ENCODE results near the gene RDH8. TPM values are rescaled to one million over a fixed set of nuclear protein-coding genes. Genes with fewer than 3 reads are reported as not detected.

Gene RDH8
- polyA plus RNA-seq, 2 of the 4 experiments (the other 2 are of a cell fraction): 0.05 TPM; not detected in 1

DNA sequence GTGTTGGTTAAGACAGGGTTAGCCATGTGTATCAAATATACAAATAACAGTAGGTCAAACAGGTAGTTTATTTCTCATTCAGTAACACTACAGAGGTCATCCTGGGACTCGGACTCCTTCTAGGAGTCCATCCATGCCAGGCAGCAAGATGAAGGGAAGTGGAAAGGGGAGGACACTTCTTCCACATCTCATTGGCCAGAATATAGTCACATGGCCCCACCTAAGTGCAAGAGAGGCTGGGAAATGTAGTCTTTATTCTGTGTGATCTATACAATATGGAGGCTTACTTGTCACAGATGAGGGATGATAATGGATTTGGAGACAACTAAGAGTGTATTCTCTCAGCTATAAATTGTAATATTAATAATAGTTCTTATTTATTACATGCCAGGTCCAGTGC, 31.1 kb downstream of the RDH8 start:
- CTCF ChIA-PET: interaction anchor here (1.4 to 3.7 kb wide), 3 partner anchors 17 to 44 kb away, joined by 4 to 14 read pairs (median 6); no protein-coding TSS in a partner anchor
- no peak overlapping the region for H3K4me2 ChIP-seq
- TF ChIP-seq MAX (IDR thresholded peaks at IDR 0.05): no peak
- TF ChIP-seq, protein P1, sequence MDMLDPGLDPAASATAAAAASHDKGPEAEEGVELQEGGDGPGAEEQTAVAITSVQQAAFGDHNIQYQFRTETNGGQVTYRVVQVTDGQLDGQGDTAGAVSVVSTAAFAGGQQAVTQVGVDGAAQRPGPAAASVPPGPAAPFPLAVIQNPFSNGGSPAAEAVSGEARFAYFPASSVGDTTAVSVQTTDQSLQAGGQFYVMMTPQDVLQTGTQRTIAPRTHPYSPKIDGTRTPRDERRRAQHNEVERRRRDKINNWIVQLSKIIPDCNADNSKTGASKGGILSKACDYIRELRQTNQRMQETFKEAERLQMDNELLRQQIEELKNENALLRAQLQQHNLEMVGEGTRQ (IDR thresholded peaks at IDR 0.05): peak; percentile 75
- no peaks in the 10 kb centered on the region for H3K4me1 ChIP-seq
- H3K27ac ChIP-seq: no peak overlapping the region
- 6% methylated on average over 1 of the region's 1 CpG for WGBS (ENCODE audit: missing lambda C conversion rate)
- no peak overlapping the region for H3K4me3 ChIP-seq
- 0 out of 3 replicates have a peak, but pooled peaks cover 3% of the 10 kb centered on the region for H3K9me3 ChIP-seq
- POLR2A ChIA-PET: no interaction called here
- DNase-seq (ENCODE audit: low read depth in 1 of 2, low spot score in 1 of 2) (peak; percentile 40 to 47), ATAC-seq (peak; percentile 77 to 88; a peak in 5 of 6 replicates), FAIRE-seq (no peak)

GRCh38 chr19:10045371-10045770, 32.1 kb downstream of the RDH8 start:
- no peak overlapping the region for H3K27ac ChIP-seq
- no peak for TF ChIP-seq ESRRA (IDR thresholded peaks at IDR 0.05; ENCODE audit: borderline replicate concordance, low read length)
- no peak for TF ChIP-seq REST (IDR thresholded peaks at IDR 0.05)
- TF ChIP-seq, protein P2, sequence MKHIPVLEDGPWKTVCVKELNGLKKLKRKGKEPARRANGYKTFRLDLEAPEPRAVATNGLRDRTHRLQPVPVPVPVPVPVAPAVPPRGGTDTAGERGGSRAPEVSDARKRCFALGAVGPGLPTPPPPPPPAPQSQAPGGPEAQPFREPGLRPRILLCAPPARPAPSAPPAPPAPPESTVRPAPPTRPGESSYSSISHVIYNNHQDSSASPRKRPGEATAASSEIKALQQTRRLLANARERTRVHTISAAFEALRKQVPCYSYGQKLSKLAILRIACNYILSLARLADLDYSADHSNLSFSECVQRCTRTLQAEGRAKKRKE (CRISPR knock-in tag; IDR thresholded peaks at IDR 0.05; ENCODE audit: low read depth): no peak
- TF ChIP-seq, protein P3, sequence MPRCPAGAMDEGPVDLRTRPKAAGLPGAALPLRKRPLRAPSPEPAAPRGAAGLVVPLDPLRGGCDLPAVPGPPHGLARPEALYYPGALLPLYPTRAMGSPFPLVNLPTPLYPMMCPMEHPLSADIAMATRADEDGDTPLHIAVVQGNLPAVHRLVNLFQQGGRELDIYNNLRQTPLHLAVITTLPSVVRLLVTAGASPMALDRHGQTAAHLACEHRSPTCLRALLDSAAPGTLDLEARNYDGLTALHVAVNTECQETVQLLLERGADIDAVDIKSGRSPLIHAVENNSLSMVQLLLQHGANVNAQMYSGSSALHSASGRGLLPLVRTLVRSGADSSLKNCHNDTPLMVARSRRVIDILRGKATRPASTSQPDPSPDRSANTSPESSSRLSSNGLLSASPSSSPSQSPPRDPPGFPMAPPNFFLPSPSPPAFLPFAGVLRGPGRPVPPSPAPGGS (IDR thresholded peaks at IDR 0.05): no peak
- TF ChIP-seq TP53 (CRISPR knock-in tag; IDR thresholded peaks at IDR 0.05): no peak
- TF ChIP-seq NFE2L2 (conservative IDR thresholded peaks at IDR 0.05; ENCODE audit: low read length): no peak
- no peak for TF ChIP-seq POLR2AphosphoS2 (conservative IDR thresholded peaks at IDR 0.05; ENCODE audit: low read length)
- no peak for TF ChIP-seq HEYL (CRISPR knock-in tag; IDR thresholded peaks at IDR 0.05)
- TF ChIP-seq KDM5A (IDR thresholded peaks at IDR 0.05): no peak
- WGBS (ENCODE audit: missing lambda C conversion rate): 0% methylated on average over 1 of the region's 1 CpG
- no peak for ATAC-seq
- FAIRE-seq: no peak
- no peak overlapping the region for H3K4me3 ChIP-seq
- CTCF ChIA-PET: interaction anchor here (0.9 kb wide), 1 partner anchor 18 kb away, joined by 3 read pairs; no protein-coding TSS in a partner anchor
- POLR2A ChIA-PET: no interaction called here
- no peak for DNase-seq (ENCODE audit: low read depth in 1 of 2, low spot score in 1 of 2)
- H3K4me1 ChIP-seq: no peaks in the 10 kb centered on the region
- H3K9me3 ChIP-seq: 0 out of 3 replicates have a peak, but pooled peaks cover 3% of the 10 kb centered on the region
- no peak overlapping the region for H3K4me2 ChIP-seq

DNA sequence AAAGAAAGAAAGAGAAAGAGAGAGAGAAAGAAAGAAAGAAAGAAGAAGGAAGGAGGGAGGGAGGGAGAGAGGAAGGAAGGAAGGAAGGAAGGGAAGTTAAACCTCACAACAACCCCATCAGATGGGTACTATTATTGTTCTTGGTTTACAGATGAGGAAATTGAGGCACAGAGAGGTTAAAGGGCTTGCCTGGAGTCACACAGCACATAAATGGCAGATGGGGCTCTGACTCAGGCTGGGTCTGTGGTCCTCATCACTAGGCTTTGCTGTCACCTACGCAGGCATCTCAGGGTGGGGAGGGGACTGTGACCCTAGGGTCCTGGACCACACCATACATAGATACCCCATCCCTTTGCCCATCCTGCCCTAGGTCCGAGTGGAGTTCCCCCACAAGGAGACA, 36.3 kb downstream of the RDH8 start:
- no peak overlapping the region for H3K27ac ChIP-seq
- 0% methylated on average over 2 of the region's 2 CpGs for WGBS (ENCODE audit: missing lambda C conversion rate)
- DNase-seq (ENCODE audit: low read depth in 1 of 2, low spot score in 1 of 2) (no peak), ATAC-seq (no peak), FAIRE-seq (no peak)
- TF ChIP-seq HEYL (CRISPR knock-in tag; IDR thresholded peaks at IDR 0.05): no peak
- TF ChIP-seq ZFP36 (IDR thresholded peaks at IDR 0.05; ENCODE audit: borderline replicate concordance, partially characterized antibody): peak; percentile 49
- H3K4me3 ChIP-seq: no peak overlapping the region
- H3K4me2 ChIP-seq: no peak overlapping the region
- H3K4me1 ChIP-seq: no peaks in the 10 kb centered on the region
- H3K9me3 ChIP-seq: 0 out of 3 replicates have a peak, but pooled peaks cover 3% of the 10 kb centered on the region
- CTCF ChIA-PET: interaction anchor here (0.7 kb wide), 1 partner anchor 26 kb away, joined by 4 read pairs; no protein-coding TSS in a partner anchor
- POLR2A ChIA-PET: no interaction called here
